ENCODE data around the gene MRPS31. TPM values are rescaled to one million over a fixed set of nuclear protein-coding genes. Genes with fewer than 3 reads are reported as not detected.

Gene MRPS31
- total and polyA plus RNA-seq, 2 donors (not counting 1 experiment from before 2014, with no cell fraction given), result 20.5 to 34.4 TPM

- Mint-ChIP-seq H3K27me3 (no peaks in the 10 kb centered on the region), H3K9me3 (ENCODE audit: insufficient read depth) (no peaks in the 10 kb centered on the region), H3K4me3 (no peak overlapping the region), H3K27ac (no peak overlapping the region), H3K4me1 (no peaks in the 10 kb centered on the region)
- Histone ChIP-seq H3K4me1 (ENCODE audit: control insufficient read depth in 2 of 2, insufficient read depth in 2 of 2, low read length in 2 of 2) (no peaks in the 10 kb centered on the region), H3K27me3 (replicated peaks in 1 of 4; ENCODE audit: control extremely low read depth in 1 of 4, control insufficient read depth in 3 of 4, insufficient read depth in 4 of 4, low read length in 3 of 4) (no peaks in the 10 kb centered on the region), H3K4me3 (ENCODE audit: control extremely low read depth in 1 of 5, extremely low read depth in 1 of 5, insufficient read depth in 1 of 5, low read depth in 2 of 5, low read length in 4 of 5) (no peak overlapping the region), H3K27ac (ENCODE audit: low read length in 2 of 2) (no peak overlapping the region), H2AFZ (ENCODE audit: insufficient read depth, low read depth, low read length, poor library complexity, severe bottlenecking) (no peak overlapping the region), H3K36me3 (replicated peaks in 1 of 2; ENCODE audit: control extremely low read depth in 1 of 2, control insufficient read depth in 1 of 2, extremely low read depth in 1 of 2, insufficient read depth in 2 of 2, low read length in 1 of 2) (peaks cover 2 to 14% of the 10 kb centered on the region in 2 experiments), H3K9ac (ENCODE audit: low read length) (no peak overlapping the region), H3K79me2 (ENCODE audit: control insufficient read depth, insufficient read depth, low read length) (no peaks in the 10 kb centered on the region), H3K9me3 (ENCODE audit: control extremely low read depth in 1 of 3, control insufficient read depth in 2 of 3, insufficient read depth in 1 of 3, low read length in 2 of 3) (no peaks in the 10 kb centered on the region), H3K4me2 (replicated peaks; ENCODE audit: low read depth, low read length, poor library complexity, severe bottlenecking) (no peak overlapping the region), H4K20me1 (ENCODE audit: control insufficient read depth, insufficient read depth, low read length, poor library complexity, severe bottlenecking) (no peaks in the 10 kb centered on the region)
- TF ChIP-seq CTCF (IDR thresholded peaks at IDR 0.05) (no peak), EZH2 (IDR thresholded peaks at IDR 0.05; ENCODE audit: borderline replicate concordance, insufficient read depth, low read depth, low read length, poor library complexity, severe bottlenecking) (no peak)
- ChIA-PET POLR2A (no interaction called here), CTCF (no interaction called here)
- intact Hi-C loops (cut with micrococcal nuclease), result no loop called here
- WGBS (ENCODE audit: insufficient coverage), result no CpG with 5 or more reads among the region's 1 CpG
- no peak for DNase-seq
- no peak for ATAC-seq (ENCODE audit: low read depth)
Measured at GRCh38 chr13:40732658-40733057, 38.3 kb downstream of the MRPS31 start.

GRCh38 chr13:40728595-40728994 lies 42.4 kb downstream of the MRPS31 start:
- CTCF ChIA-PET, result no interaction called here

More at GRCh38 chr13:40728595-40728994, 42.4 kb downstream of the MRPS31 start:
- Histone ChIP-seq H3K9ac (ENCODE audit: low read length) (no peak overlapping the region), H2AFZ (ENCODE audit: insufficient read depth, low read depth, low read length, poor library complexity, severe bottlenecking) (no peak overlapping the region), H3K4me1 (ENCODE audit: control insufficient read depth in 2 of 2, insufficient read depth in 2 of 2, low read length in 2 of 2) (no peaks in the 10 kb centered on the region), H3K4me2 (replicated peaks; ENCODE audit: low read depth, low read length, poor library complexity, severe bottlenecking) (no peak overlapping the region), H3K27me3 (replicated peaks in 1 of 4; ENCODE audit: control extremely low read depth in 1 of 4, control insufficient read depth in 3 of 4, insufficient read depth in 4 of 4, low read length in 3 of 4) (no peaks in the 10 kb centered on the region), H4K20me1 (ENCODE audit: control insufficient read depth, insufficient read depth, low read length, poor library complexity, severe bottlenecking) (no peaks in the 10 kb centered on the region), H3K36me3 (replicated peaks in 1 of 2; ENCODE audit: control extremely low read depth in 1 of 2, control insufficient read depth in 1 of 2, extremely low read depth in 1 of 2, insufficient read depth in 2 of 2, low read length in 1 of 2) (peaks cover 3 to 17% of the 10 kb centered on the region in 2 experiments), H3K9me3 (ENCODE audit: control extremely low read depth in 1 of 3, control insufficient read depth in 2 of 3, insufficient read depth in 1 of 3, low read length in 2 of 3) (no peaks in the 10 kb centered on the region), H3K79me2 (ENCODE audit: control insufficient read depth, insufficient read depth, low read length) (no peaks in the 10 kb centered on the region), H3K4me3 (ENCODE audit: control extremely low read depth in 1 of 5, extremely low read depth in 1 of 5, insufficient read depth in 1 of 5, low read depth in 2 of 5, low read length in 4 of 5) (no peak overlapping the region), H3K27ac (ENCODE audit: low read length in 2 of 2) (no peak overlapping the region)
- Mint-ChIP-seq H3K9me3 (ENCODE audit: insufficient read depth) (no peaks in the 10 kb centered on the region), H3K4me1 (no peaks in the 10 kb centered on the region), H3K27me3 (no peaks in the 10 kb centered on the region), H3K27ac (no peak overlapping the region), H3K4me3 (no peak overlapping the region)
- intact Hi-C loops (cut with micrococcal nuclease), result no loop called here
- DNase-seq (no peak), ATAC-seq (ENCODE audit: low read depth) (no peak)
- WGBS (ENCODE audit: insufficient coverage), result 93% methylated on average over 4 of the region's 6 CpGs
- no peak for TF ChIP-seq EZH2 (IDR thresholded peaks at IDR 0.05; ENCODE audit: borderline replicate concordance, insufficient read depth, low read depth, low read length, poor library complexity, severe bottlenecking)
- TF ChIP-seq CTCF (IDR thresholded peaks at IDR 0.05), result no peak
- POLR2A ChIA-PET, result no interaction called here

Measured in B cell (primary cell).